ENCODE results near the gene FBXO38.

DNA sequence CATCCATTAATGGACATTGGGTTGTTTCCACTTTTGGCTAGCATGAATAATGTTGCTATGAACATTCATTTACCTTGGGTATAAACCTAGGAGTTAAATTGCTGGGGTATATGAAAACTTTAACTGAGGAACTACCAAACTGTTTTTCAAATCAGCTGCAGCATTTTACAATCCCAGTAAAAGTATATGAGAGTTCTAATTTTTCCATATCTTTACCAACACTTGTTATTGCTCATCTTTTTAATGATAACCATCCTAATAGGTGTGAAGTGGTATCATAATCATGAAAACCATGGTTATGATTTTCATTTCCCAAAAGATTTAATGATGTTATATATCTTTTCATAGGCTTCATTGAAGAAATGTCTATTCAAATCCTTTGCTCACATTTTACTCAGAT is 15.5 kb upstream of the FBXO38 start:
- TF ChIP-seq, protein P1, sequence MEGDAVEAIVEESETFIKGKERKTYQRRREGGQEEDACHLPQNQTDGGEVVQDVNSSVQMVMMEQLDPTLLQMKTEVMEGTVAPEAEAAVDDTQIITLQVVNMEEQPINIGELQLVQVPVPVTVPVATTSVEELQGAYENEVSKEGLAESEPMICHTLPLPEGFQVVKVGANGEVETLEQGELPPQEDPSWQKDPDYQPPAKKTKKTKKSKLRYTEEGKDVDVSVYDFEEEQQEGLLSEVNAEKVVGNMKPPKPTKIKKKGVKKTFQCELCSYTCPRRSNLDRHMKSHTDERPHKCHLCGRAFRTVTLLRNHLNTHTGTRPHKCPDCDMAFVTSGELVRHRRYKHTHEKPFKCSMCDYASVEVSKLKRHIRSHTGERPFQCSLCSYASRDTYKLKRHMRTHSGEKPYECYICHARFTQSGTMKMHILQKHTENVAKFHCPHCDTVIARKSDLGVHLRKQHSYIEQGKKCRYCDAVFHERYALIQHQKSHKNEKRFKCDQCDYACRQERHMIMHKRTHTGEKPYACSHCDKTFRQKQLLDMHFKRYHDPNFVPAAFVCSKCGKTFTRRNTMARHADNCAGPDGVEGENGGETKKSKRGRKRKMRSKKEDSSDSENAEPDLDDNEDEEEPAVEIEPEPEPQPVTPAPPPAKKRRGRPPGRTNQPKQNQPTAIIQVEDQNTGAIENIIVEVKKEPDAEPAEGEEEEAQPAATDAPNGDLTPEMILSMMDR (IDR thresholded peaks at IDR 0.05; ENCODE audit: low read length): no peak
- no peak for TF ChIP-seq EZH2 (IDR thresholded peaks at IDR 0.05; ENCODE audit: borderline replicate concordance, low read length)
